GM12878 (cell line): ENCODE data around the gene EIF5B. TPM values are rescaled to one million over a fixed set of nuclear protein-coding genes. Genes with fewer than 3 reads are reported as not detected.

ENCODE experiments used
- ATAC-seq: fragments of 200-7000 bp; cut with Tn5 transposase; 3 replicates; pipeline ENCODE4 v1.9.1; 2020; ENCODE audit warnings: mild to moderate bottlenecking, moderate library complexity
- BruUV-seq: library from RNA; stranded (reverse); fragments of 400-500 nt; replicated peaks from 2 replicates; lab custom pipeline; 2021; lab: Mats Ljungman, UMichigan
- CTCF ChIA-PET: fragments of 300-600 bp; sonication (Branson Sonifier 250); formaldehyde crosslinking; extraction: SDS; loops from one replicate; lab custom pipeline; 2021; ENCODE audit warnings: inconsistent platforms; lab: Yijun Ruan, JAX
- POLR2A ChIA-PET: fragments of 350-600 bp; formaldehyde crosslinking; extraction: SDS; loops from one replicate; lab custom pipeline; 2021; ENCODE audit warnings: inconsistent platforms; lab: Charles Lee
- RAD21 ChIA-PET: fragments of 300-600 bp; sonication (Branson Sonifier 250); formaldehyde crosslinking; loops from one replicate; lab custom pipeline; 2023; ENCODE audit warnings: antibody characterized with exemption; ENCODE audit not compliant: unreplicated experiment; lab: Charles Lee
- SMC1A ChIA-PET: fragments of 300-600 bp; sonication (Branson Sonifier 250); formaldehyde crosslinking; loops from one replicate; lab custom pipeline; 2023; ENCODE audit not compliant: unreplicated experiment, uncharacterized antibody; lab: Charles Lee
- DNase-seq: peaks from one replicate; pipeline ENCODE4 v3.0.0-alpha.2; 2011; ENCODE audit warnings: low read depth, low spot score
- FAIRE-seq: peaks from 3 replicates; lab custom pipeline; 2011; peaks lifted over from hg19 to GRCh38; lab: Jason Lieb, UNC
- H2AFZ ChIP-seq: 2 replicates; pipeline ENCODE4 v1.6.0; 2011; ENCODE audit warnings: low read depth, low read length, control low read depth; ENCODE audit not compliant: control insufficient read depth
- H3K27ac ChIP-seq: 2 replicates; pipeline ENCODE4 v1.5.1; 2011; ENCODE audit warnings: control low read depth; ENCODE audit not compliant: control insufficient read depth, insufficient read depth
- H3K27me3 ChIP-seq, 2 experiments: replicated peaks in 1 of 2; 2 replicates each; pipeline versions ENCODE4 v1.6.0 to v1.6.1; 2011; ENCODE audit warnings: low read length in 1 of 2; ENCODE audit not compliant: control insufficient read depth in 2 of 2, insufficient read depth in 2 of 2
- H3K36me3 ChIP-seq, 2 experiments: 2 replicates each; pipeline ENCODE4 v1.5.1; 2011; ENCODE audit warnings: low read length in 1 of 2; ENCODE audit not compliant: control insufficient read depth in 2 of 2, insufficient read depth in 2 of 2
- H3K4me1 ChIP-seq: 2 replicates; pipeline ENCODE4 v1.6.1; 2011; ENCODE audit warnings: mild to moderate bottlenecking, low read length, moderate library complexity, mixed read lengths; ENCODE audit not compliant: control insufficient read depth, insufficient read depth
- H3K4me2 ChIP-seq: 2 replicates; pipeline ENCODE4 v1.6.0; 2011; ENCODE audit warnings: control low read depth; ENCODE audit not compliant: control insufficient read depth, insufficient read depth
- H3K4me3 ChIP-seq: fragments of 200-600 bp; sonication (generic); 2 replicates; pipeline ENCODE4 v1.5.1; 2016
- H3K79me2 ChIP-seq: 2 replicates; pipeline ENCODE4 v1.6.0; 2011; ENCODE audit warnings: low read length; ENCODE audit not compliant: control insufficient read depth, insufficient read depth
- H3K9ac ChIP-seq: 2 replicates; pipeline ENCODE4 v1.8.0; 2011; ENCODE audit warnings: low read length, control low read depth, mixed read lengths; ENCODE audit not compliant: control insufficient read depth, insufficient read depth
- H3K9me3 ChIP-seq: replicated peaks from 3 replicates; pipeline ENCODE4 v1.5.1; 2011; ENCODE audit warnings: mild to moderate bottlenecking, low read length; ENCODE audit not compliant: control insufficient read depth, insufficient read depth
- H4K20me1 ChIP-seq: 2 replicates; pipeline ENCODE4 v1.6.0; 2011; ENCODE audit not compliant: control insufficient read depth, insufficient read depth
- ATF3 ChIP-seq: IDR thresholded peaks from 2 replicates; pipeline ENCODE4 v1.6.1; 2011; ENCODE audit warnings: low read depth, mild to moderate bottlenecking, low read length, moderate library complexity, borderline replicate concordance; ENCODE audit errors: extremely low read depth
- CEBPB ChIP-seq, 2 experiments: fragments of 150-350 bp in 1 of 2; IDR thresholded peaks; 2 replicates each; pipeline ENCODE4 v1.6.1; 2012 to 2014; ENCODE audit warnings: low read depth in 2 of 2, low read length in 2 of 2, borderline replicate concordance in 1 of 2, inconsistent platforms in 1 of 2
- E4F1 ChIP-seq: fragments of 450-650 bp; IDR thresholded peaks from 2 replicates; pipeline ENCODE4 v1.6.1; 2018; ENCODE audit warnings: borderline replicate concordance, mild to moderate bottlenecking; ENCODE audit not compliant: partially characterized antibody
- HCFC1 ChIP-seq: fragments of 150-350 bp; IDR thresholded peaks from 2 replicates; pipeline ENCODE4 v1.6.1; 2014; ENCODE audit warnings: low read length
- JUND ChIP-seq: IDR thresholded peaks from 2 replicates; pipeline ENCODE4 v1.6.1; 2012; ENCODE audit warnings: low read depth, mild to moderate bottlenecking, low read length, improper control_type of control experiment, moderate library complexity
- MYB ChIP-seq: fragments of 150-350 bp; IDR thresholded peaks from 2 replicates; pipeline ENCODE4 v1.6.1; 2014; ENCODE audit warnings: mild to moderate bottlenecking, low read depth, low read length, borderline replicate concordance
- SKIL ChIP-seq: fragments of 450-650 bp; IDR thresholded peaks from 2 replicates; pipeline ENCODE4 v1.6.1; 2017; ENCODE audit warnings: mild to moderate bottlenecking, low read depth, inconsistent platforms; ENCODE audit not compliant: poor library complexity, severe bottlenecking
- WGBS: methylation state at CpG from one replicate; pipeline ENCODE4 v1.1.6; 2016; ENCODE audit warnings: low lambda C conversion rate; ENCODE audit not compliant: insufficient replicate concordance, insufficient coverage; ENCODE audit errors: missing lambda C conversion rate; 5-methylcytosine and 5-hydroxymethylcytosine counted together
- in situ Hi-C: fragments of 300-500 bp; cut with MboI; formaldehyde crosslinking; loops from 9 replicates; pipeline ENCODE4 v1.14.3; 2018; ENCODE audit warnings: mixed read lengths
- intact Hi-C: fragments of 100-400 bp; cut with micrococcal nuclease; formaldehyde crosslinking; loops from one replicate; pipeline ENCODE4 v1.14.2; 2022; ENCODE audit not compliant: unreplicated experiment
- polyA plus RNA-seq, 11 experiments: library from polyadenylated mRNA; depleted of rRNA in 4 of 11; unstranded in 6 of 11; stranded (reverse) in 5 of 11; fragments of >200 nt; fragmentation: Nextera tagmentation in 4 of 11; fragmentation: Illumina TruSeq in 1 of 11; extraction: Ambion mirVana in 4 of 11; extraction: Trizol in 1 of 11; gene quantifications; 1 replicate in 1 of 11; 2 replicates in 10 of 11; pipeline versions ENCODE4 v1.2.1 to v1.2.3, GENCODE V29; 2011 to 2016; ENCODE audit warnings: inconsistent platforms in 2 of 11, missing spikeins in 2 of 11, low read depth in 1 of 11
- total RNA-seq, 4 experiments: library from RNA; depleted of rRNA in 3 of 4; stranded (reverse); fragments of >200 nt in 3 of 4; fragmentation: Illumina TruSeq in 1 of 4; extraction: Trizol in 1 of 4; gene quantifications; 2 replicates each; pipeline versions ENCODE4 v1.2.1 to v1.2.3, GENCODE V29; 2013 to 2021
- TF ChIP-seq, protein P1 (sequence below): fragments of 150-350 bp; IDR thresholded peaks from 2 replicates; pipeline ENCODE4 v1.6.1; 2014; ENCODE audit warnings: mild to moderate bottlenecking, low read depth, low read length

Gene EIF5B
- total and polyA plus RNA-seq, 10 of the 15 experiments (the other 5 are each of a cell fraction or from before 2014, with no cell fraction given), result 21.7 to 119 (median 40.8) TPM

DNA sequence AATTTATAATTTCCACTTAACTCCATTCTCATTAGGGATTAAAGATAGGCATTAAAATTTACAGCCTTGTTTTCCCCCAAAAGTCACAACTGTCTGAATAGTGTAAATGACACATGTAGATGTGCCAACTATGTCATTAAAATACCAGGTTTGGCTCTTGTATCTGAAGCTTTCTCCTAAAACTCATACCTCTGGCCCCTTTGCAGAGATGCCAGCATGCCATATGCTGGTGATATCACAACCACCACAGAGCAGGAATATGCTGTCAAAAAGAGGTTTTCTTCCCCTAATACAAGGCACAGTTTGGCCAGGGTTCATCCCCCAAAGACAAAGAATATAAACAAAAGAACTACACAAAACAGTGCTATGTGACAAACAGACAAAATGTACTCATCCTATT lies 87.2 kb downstream of the EIF5B start (continued):
- TF ChIP-seq HCFC1 (no peak), CEBPB (IDR thresholded peaks at IDR 0.05; ENCODE audit: borderline replicate concordance in 1 of 2, low read depth in 2 of 2, low read length in 2 of 2) (no peak), SKIL (no peak), JUND (no peak), E4F1 (no peak), ATF3 (no peak)

DNA sequence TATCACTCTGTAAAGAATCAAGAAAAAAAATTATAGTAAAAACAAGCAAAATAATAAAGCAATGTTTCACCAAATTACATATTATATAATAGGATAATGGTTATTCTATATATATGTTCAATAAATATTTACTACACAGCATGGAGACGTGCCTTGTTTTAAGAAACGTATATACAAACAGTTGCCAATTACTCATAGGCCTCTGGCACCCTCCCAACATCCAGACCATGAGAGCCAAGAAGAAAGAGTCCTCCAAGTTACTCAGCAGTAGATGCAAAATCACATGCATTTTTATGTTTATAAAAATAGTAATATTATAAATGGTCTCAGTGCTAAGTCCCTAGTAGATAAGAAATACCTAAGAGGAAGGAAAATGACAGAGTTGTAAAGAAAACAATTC lies 87.8 kb downstream of the EIF5B start:
- Histone ChIP-seq H3K27me3 (no peaks in the 10 kb centered on the region), H3K79me2 (no peaks in the 10 kb centered on the region), H4K20me1 (no peaks in the 10 kb centered on the region), H3K4me2 (no peak overlapping the region), H3K9me3 (no peaks in the 10 kb centered on the region), H3K4me1 (no peaks in the 10 kb centered on the region), H3K9ac (no peak overlapping the region), H2AFZ (no peak overlapping the region), H3K27ac (no peak overlapping the region), H3K4me3 (no peak overlapping the region), H3K36me3 (peaks cover 10 to 15% of the 10 kb centered on the region in 2 experiments)
- ChIA-PET CTCF (no interaction called here), SMC1A (no interaction called here), RAD21 (no interaction called here), POLR2A (no interaction called here)
- DNase-seq, result no peak
- 100% methylated on average over 2 of the region's 2 CpGs for WGBS
- no TSS peak for BruUV-seq
- ATAC-seq, result no peak
- no peak for FAIRE-seq
- intact Hi-C loops (no loop called here), in situ Hi-C loops (no loop called here)
- TF ChIP-seq MYB, result no peak
- TF ChIP-seq, protein P1, sequence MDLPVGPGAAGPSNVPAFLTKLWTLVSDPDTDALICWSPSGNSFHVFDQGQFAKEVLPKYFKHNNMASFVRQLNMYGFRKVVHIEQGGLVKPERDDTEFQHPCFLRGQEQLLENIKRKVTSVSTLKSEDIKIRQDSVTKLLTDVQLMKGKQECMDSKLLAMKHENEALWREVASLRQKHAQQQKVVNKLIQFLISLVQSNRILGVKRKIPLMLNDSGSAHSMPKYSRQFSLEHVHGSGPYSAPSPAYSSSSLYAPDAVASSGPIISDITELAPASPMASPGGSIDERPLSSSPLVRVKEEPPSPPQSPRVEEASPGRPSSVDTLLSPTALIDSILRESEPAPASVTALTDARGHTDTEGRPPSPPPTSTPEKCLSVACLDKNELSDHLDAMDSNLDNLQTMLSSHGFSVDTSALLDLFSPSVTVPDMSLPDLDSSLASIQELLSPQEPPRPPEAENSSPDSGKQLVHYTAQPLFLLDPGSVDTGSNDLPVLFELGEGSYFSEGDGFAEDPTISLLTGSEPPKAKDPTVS, result no peak
